LNCAP (cell line): ENCODE results near the gene RXRA.

Experiments
- TF ChIP-seq, protein P1 (sequence below): fragments of 450-650 bp; IDR thresholded peaks from 2 replicates; pipeline ENCODE4 v1.5.1; 2017; ENCODE audit warnings: mild to moderate bottlenecking

RXRA gene

DNA sequence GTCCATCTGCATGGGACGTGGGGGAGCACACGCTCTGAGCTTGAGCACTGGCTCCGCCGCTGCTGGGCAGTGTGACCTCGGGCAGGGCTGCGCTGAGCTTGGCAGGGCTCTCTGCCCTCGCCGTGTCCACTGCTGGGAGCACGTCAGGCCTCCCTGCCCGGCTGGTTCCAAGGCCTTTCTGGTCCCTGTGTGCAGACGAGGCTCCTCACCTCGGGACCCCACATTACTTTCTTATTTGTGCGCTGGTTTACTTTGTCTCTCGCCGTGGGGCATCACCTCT is 43.9 kb downstream of the RXRA start:
- TF ChIP-seq, protein P1, sequence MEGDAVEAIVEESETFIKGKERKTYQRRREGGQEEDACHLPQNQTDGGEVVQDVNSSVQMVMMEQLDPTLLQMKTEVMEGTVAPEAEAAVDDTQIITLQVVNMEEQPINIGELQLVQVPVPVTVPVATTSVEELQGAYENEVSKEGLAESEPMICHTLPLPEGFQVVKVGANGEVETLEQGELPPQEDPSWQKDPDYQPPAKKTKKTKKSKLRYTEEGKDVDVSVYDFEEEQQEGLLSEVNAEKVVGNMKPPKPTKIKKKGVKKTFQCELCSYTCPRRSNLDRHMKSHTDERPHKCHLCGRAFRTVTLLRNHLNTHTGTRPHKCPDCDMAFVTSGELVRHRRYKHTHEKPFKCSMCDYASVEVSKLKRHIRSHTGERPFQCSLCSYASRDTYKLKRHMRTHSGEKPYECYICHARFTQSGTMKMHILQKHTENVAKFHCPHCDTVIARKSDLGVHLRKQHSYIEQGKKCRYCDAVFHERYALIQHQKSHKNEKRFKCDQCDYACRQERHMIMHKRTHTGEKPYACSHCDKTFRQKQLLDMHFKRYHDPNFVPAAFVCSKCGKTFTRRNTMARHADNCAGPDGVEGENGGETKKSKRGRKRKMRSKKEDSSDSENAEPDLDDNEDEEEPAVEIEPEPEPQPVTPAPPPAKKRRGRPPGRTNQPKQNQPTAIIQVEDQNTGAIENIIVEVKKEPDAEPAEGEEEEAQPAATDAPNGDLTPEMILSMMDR = no peak

DNA sequence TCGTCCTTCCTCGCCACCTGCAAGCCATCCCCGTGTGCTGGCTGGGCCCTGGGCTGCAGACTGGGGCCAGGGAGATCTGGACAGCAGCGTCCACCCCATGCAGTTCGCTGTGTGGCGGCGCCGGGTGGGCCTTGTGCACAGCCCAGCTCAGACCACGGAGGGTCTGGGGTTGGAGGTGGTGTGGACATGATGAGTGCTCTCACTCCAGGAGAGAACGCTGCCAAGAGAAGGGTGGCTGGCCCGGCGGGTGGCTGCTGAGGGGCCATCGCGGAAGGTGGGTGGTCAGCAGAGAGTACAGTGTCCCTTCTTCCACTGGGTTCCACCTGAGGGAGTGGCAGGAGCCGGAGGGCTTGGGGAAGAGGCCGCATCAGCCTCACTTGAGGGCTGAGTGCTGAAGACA is 44.4 kb downstream of the RXRA start:
- TF ChIP-seq, protein P1 = no peak

DNA sequence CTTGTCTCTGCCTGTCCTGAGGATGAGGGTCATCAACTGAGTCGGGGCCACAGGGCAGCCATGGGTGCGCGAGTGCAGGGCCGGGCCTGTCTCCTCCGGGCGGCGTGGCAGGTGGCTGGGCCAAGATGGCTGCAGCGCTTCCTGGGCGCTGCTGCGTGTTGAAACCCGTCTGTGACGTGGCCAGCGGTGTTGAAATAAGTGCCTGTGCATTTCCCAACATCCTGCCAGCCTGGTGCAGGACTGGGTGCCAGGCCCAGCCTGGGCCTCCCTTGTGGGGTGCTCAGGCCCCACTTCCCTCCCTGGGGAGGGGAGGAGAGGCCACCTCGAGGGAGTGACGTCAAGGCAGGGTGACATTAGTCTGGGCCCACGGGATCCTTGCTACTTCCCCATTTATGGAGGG is 45.5 kb downstream of the RXRA start:
- TF ChIP-seq, protein P1 = no peak

DNA sequence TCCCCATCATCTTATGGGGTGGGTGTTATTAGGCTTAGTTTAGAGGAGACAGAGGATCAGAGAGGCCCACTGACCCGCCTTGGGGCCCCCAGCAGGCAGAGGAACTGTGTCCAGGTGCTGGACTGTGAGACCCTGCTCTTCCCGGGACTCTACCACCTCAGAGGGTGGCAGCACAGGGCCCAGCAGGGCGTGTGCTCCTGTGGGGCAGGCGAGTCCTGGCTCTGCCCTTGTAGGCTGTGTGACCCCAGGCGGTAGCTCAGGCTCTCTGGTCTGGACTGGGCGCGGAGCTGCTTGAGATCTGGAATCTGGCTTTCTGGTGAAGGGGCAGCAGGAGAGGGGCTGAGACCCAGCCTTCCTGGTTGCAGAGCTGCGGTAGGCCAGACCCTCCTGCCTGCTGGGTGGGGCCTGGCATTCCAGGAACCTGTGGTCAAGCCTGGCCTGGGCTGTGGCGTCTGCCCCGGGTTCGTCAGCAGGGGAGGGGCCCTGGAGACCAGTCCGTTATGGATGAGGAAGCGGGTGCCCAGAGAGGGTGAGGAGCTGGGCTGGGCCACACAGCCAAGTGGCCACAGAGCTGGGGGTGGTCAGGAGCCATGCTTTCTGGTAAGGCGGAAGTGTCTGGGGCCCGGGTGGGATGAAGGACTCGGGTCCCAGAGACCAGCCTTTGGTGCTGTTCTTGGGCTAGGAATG is 46.5 kb downstream of the RXRA start:
- TF ChIP-seq, protein P1 = no peak

DNA sequence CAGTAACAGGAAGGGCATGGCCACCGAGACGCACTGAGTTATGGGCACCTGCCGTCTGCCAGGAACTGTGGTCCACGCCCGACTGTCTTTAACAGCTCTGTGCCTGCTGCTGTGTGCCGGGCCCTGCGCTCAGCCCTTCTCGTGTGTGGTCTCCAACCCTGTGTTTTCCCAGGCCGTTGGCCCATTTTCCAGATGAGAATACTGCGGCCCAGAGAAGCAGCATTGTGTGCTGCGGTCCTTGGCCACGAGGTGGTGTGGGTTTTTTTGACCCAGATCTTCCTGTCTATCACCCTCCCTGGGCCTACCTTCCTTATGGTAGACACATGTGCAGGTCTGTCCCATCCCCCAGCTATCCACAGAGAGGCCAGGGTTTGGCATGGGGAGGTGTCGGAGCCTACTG is 47.0 kb downstream of the RXRA start:
- TF ChIP-seq, protein P1 = no peak

DNA sequence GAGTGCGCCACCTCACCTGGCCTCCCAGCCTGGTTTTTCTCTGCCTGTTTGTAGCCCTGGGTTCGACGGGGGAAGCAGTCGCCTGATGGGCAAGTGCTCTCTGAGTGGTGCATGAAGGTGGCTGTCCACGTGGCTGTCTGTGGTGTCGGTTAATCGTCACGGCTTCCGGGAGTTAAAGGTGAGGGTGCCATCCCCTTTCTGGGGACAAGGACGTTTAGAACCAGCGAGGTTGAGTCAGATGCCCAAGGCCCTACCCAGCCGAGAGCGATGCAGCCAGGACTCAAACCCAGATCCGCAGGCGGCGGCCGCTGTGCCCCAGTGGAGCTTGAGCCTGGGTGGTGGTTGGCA is 47.7 kb downstream of the RXRA start:
- TF ChIP-seq, protein P1 = no peak

DNA sequence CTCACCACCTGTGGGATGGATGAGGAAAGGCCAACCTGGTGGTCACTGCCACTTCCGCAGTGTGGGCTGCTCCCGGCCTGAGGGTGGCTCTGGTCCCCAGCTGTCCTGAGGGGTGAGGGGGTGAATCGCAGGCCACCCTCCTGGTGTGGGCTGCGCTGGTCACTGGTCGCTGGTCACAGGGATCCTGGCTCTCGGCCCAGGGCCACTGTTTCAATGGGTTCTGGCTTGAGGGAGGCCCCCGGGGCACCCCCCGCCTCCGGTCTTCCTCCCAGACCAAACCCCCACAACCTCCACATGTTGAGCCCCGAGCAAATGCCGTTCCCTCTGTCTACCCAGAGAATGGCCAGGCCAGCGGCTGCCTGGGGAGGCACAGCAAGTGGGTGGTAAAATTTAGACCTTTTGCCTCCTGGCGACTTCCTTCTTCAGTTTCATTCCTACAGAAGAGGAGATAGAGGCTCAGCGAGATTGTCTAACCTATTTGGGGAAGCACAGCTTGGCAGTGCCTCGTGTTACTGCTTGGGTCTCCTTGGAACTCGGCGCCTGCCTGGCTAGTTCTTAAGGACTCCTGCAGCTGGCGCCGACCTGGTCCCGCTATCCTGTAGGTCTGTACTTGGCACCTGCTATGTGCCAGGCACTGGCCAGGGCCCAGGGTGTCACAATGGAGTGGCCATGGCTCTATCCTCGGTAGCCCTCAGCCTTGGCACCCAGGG is 48.2 kb downstream of the RXRA start:
- TF ChIP-seq, protein P1 = no peak

DNA sequence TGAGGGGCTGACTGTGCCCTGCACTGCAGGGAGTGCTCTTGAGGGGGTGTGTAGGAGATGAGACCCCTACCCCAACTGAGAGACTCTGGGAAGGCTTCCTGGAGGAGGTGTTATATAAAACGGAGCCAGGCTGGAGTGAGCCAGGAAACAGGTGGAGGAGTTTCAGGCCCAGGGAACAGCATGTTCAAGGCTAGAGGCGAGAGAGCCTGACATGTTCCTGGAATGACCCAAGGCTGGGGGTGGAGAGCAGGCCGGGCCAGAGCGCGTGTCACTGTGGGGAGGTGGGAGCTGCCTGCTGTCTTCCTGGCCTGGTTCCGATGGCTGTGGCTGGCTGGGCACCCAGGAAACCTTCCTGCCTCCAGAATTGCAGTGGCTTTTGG is 48.7 kb downstream of the RXRA start:
- TF ChIP-seq, protein P1 = no peak
